NT2/D1 (cell line): ENCODE results near the gene VCL.
"Not testable (repeated sequence)": the region's sequence is repeated elsewhere in the genome, so short reads cannot be mapped to it uniquely, and the experiment has no call there.

Source experiments
- SUZ12 ChIP-seq: IDR thresholded peaks from 2 replicates; pipeline ENCODE4 v1.6.1; 2011; ENCODE audit not compliant: insufficient read length, insufficient read depth; ENCODE audit errors: extremely low read depth
- YY1 ChIP-seq: IDR thresholded peaks from 2 replicates; pipeline ENCODE4 v1.6.1; 2011; ENCODE audit not compliant: insufficient read length, insufficient read depth
- ZNF274 ChIP-seq: IDR thresholded peaks from 2 replicates; pipeline ENCODE4 v1.6.1; 2011; ENCODE audit warnings: mild to moderate bottlenecking, low read depth, low read length

DNA sequence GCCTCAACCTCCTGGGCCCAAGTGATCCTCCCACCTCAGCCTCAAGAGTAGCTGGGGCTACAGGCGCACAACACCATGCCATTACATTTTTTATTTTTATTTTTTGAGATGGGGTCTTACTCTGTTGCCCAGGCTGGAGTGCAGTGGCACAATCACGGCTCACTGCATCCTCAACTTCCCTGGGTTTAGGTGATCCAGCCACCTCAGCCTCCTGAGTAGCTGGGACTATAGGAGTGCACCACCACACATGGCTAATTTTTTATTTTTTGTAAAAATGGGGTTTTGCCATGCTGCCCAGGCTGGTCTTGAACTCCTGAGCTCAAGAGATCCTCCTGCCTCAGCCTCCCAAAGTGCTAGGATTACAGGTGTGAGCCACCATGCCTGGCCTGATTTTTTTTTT is 64.1 kb downstream of the VCL start:
- not testable (repeated sequence) for TF ChIP-seq SUZ12, ZNF274, YY1
